ENCODE results near the gene EARS2. TPM values are rescaled to one million over a fixed set of nuclear protein-coding genes. Genes with fewer than 3 reads are reported as not detected.

The EARS2 gene
- total RNA-seq, 1 experiment from 2014 or later = 50.1 TPM

DNA sequence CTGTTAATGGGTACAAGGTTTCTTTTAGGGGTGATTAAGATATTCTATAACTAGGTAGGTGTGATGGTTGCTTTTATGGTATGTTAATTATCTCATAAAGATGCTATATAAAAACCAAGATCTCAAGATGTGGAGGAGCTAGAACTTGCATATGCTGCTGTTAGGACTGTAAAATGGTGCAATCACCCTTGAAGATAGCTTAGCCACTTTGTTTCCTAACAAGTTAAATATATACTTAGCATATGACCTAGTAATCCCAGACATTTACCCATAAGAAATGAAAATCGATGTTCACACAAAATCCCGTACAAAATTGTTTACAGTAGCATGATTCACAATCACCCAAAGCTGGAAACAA is 71.9 kb downstream of the EARS2 start:
- WGBS (ENCODE audit: extremely low coverage, insufficient read length, low lambda C conversion rate) = no CpG with 5 or more reads among the region's 2 CpGs
- Mint-ChIP-seq H3K27ac (no peak overlapping the region), H3K36me3 (ENCODE audit: insufficient read depth in 1 of 3, low read depth in 3 of 3) (peaks cover 64 to 94% (median 92%) of the 10 kb centered on the region in 3 experiments; a peak in 6 of 7 replicates)

More for the DNA sequence above, 71.9 kb downstream of the EARS2 start:
- Histone ChIP-seq H3K79me2 (ENCODE audit: insufficient read depth, low read length) (no peaks in the 10 kb centered on the region), H3K4me1 (ENCODE audit: insufficient read depth, low read length) (no peaks in the 10 kb centered on the region), H3K23me2 (ENCODE audit: insufficient read length, low read depth, low read length, poor library complexity, severe bottlenecking) (no peaks in the 10 kb centered on the region), H2BK5ac (ENCODE audit: insufficient read length, low read length) (no peak overlapping the region), H4K91ac (ENCODE audit: insufficient read length, low read depth, low read length) (no peak overlapping the region), H4K20me1 (ENCODE audit: control insufficient read depth, insufficient read depth, insufficient read length) (no peaks in the 10 kb centered on the region), H2AFZ (ENCODE audit: low read length) (no peak overlapping the region), H4K8ac (replicated peaks; ENCODE audit: insufficient read length, low read depth, low read length) (no peak overlapping the region), H2BK12ac (ENCODE audit: insufficient read length, low read depth, low read length) (no peak overlapping the region), H3K4ac (ENCODE audit: low read depth, low read length) (no peak overlapping the region), H2BK15ac (ENCODE audit: low read depth, low read length) (no peak overlapping the region), H3K79me1 (ENCODE audit: insufficient read depth, low read depth, low read length, poor library complexity, severe bottlenecking) (no peaks in the 10 kb centered on the region), H3K14ac (ENCODE audit: insufficient read depth, low read length) (no peak overlapping the region), H3K9ac (ENCODE audit: extremely low read depth, insufficient read length, low read length) (no peak overlapping the region), H3K27me3 (ENCODE audit: insufficient read depth, low read length) (no peaks in the 10 kb centered on the region), H3K27ac (ENCODE audit: insufficient read length, low read depth, low read length) (no peak overlapping the region), H3K56ac (ENCODE audit: insufficient read length, low read depth, low read length) (no peak overlapping the region), H3K9me3 (ENCODE audit: control insufficient read depth, low read depth, low read length) (no peaks in the 10 kb centered on the region), H2BK120ac (ENCODE audit: low read depth, low read length, poor library complexity, severe bottlenecking) (no peak overlapping the region), H3K23ac (ENCODE audit: insufficient read length, low read depth, low read length) (no peak overlapping the region), H2AK5ac (ENCODE audit: insufficient read length, low read length) (no peak overlapping the region), H3K18ac (ENCODE audit: insufficient read length, low read depth, low read length) (no peak overlapping the region), H3K4me2 (ENCODE audit: insufficient read depth, insufficient read length, low read length) (no peak overlapping the region), H2BK20ac (ENCODE audit: low read depth, low read length, poor library complexity, severe bottlenecking) (no peak overlapping the region), H3T11ph (ENCODE audit: low read length) (no peak overlapping the region), H4K5ac (ENCODE audit: insufficient read length, low read depth, low read length) (no peak overlapping the region)
- Mint-ChIP-seq H3K4me1 (no peaks in the 10 kb centered on the region), H3K27me3 (ENCODE audit: low read depth) (no peaks in the 10 kb centered on the region), H3K4me3 (no peak overlapping the region), H3K9me3 (no peaks in the 10 kb centered on the region)
- no peak for TF ChIP-seq CTCF (conservative IDR thresholded peaks at IDR 0.05)
- DNase-seq = no peak

All from H9 (cell line).